Ishikawa (cell line): ENCODE measurements around the gene LCP2.

Experiments
- CEBPB ChIP-seq: IDR thresholded peaks from 2 replicates; pipeline ENCODE4 v1.6.1; 2012
- CREB1 ChIP-seq: IDR thresholded peaks from 2 replicates; pipeline ENCODE4 v1.6.1; 2012; ENCODE audit warnings: low read depth
- EGR1 ChIP-seq: IDR thresholded peaks from 2 replicates; pipeline ENCODE4 v1.6.1; 2012
- EP300 ChIP-seq: IDR thresholded peaks from 2 replicates; pipeline ENCODE4 v1.6.1; 2012; ENCODE audit warnings: borderline replicate concordance
- FOXM1 ChIP-seq: IDR thresholded peaks from 2 replicates; pipeline ENCODE4 v1.6.1; 2012; ENCODE audit warnings: low read depth, borderline replicate concordance
- MAX ChIP-seq: IDR thresholded peaks from 2 replicates; pipeline ENCODE4 v1.6.1; 2012
- NFIC ChIP-seq: IDR thresholded peaks from 2 replicates; pipeline ENCODE4 v1.6.1; 2012
- RAD21 ChIP-seq: IDR thresholded peaks from 2 replicates; pipeline ENCODE4 v1.6.1; 2012; ENCODE audit warnings: low read depth
- REST ChIP-seq: IDR thresholded peaks from 2 replicates; pipeline ENCODE4 v1.6.1; 2012; ENCODE audit warnings: low read depth, mild to moderate bottlenecking
- TAF1 ChIP-seq: IDR thresholded peaks from 2 replicates; pipeline ENCODE4 v1.6.1; 2012; ENCODE audit warnings: low read depth, mild to moderate bottlenecking
- TCF12 ChIP-seq: IDR thresholded peaks from 2 replicates; pipeline ENCODE4 v1.6.1; 2012; ENCODE audit warnings: low read depth
- TEAD4 ChIP-seq: IDR thresholded peaks from 2 replicates; pipeline ENCODE4 v1.6.1; 2012
- USF1 ChIP-seq: IDR thresholded peaks from 2 replicates; pipeline ENCODE4 v1.6.1; 2012
- YY1 ChIP-seq: IDR thresholded peaks from 2 replicates; pipeline ENCODE4 v1.6.1; 2012; ENCODE audit warnings: low read depth
- ZBTB7A ChIP-seq: IDR thresholded peaks from 2 replicates; pipeline ENCODE4 v1.6.1; 2012; ENCODE audit warnings: low read depth

LCP2 gene

GRCh38 chr5:170206216-170206615 is 91.4 kb downstream of the LCP2 start:
- TF ChIP-seq REST (no peak), EP300 (no peak), CREB1 (no peak), FOXM1 (no peak), RAD21 (no peak)

DNA sequence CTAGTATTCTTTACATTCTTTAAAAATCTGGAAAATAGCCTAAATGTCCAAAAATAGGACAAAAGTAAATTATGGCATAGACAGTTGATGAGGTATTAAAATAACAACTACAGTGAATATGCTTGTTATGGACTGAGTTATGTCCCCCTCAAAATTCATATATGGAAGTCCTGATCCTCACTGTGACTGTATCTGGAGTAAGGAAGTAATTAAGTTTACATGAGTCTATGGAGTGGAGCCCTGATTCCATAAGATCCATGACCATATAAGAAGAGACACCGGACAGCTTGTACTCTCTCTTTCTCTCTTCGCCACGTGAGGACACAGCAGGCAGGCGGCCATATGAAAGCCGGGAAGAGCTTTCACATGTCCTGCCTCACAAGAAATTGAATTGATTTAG is 93.4 kb downstream of the LCP2 start:
- TF ChIP-seq TAF1 (no peak), YY1 (no peak), USF1 (no peak), NFIC (no peak), FOXM1 (no peak), RAD21 (no peak), ZBTB7A (no peak), CEBPB (no peak), EP300 (no peak), TCF12 (no peak), CREB1 (no peak), MAX (no peak), REST (no peak), TEAD4 (no peak), EGR1 (no peak)

DNA sequence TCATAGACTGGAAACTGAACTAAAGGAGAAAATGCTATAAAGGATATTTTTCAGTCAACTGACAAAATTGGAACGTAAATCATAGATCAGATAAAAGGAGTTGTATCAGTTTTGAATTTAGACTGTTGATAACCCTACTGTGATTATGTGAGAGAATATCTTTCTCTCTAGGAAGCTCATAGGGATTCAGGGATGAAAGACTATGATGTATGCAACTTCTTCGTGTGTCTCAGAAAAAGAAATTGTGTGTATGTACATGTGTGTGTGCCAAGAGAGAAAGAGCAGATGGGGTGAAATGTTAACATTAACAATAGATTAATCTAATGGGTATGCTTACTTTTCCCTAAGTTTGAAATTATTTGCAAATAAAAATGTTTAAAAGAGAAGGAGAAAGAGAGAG is 95.5 kb downstream of the LCP2 start:
- TF ChIP-seq CREB1 (no peak), NFIC (no peak), EGR1 (no peak), YY1 (no peak), USF1 (no peak), TAF1 (no peak), TEAD4 (no peak), RAD21 (no peak), CEBPB (no peak), MAX (no peak), EP300 (no peak), FOXM1 (no peak)

- TF ChIP-seq EGR1, result no peak
- TF ChIP-seq REST, result no peak
- TF ChIP-seq CEBPB, result no peak
- TF ChIP-seq YY1, result no peak
- no peak for TF ChIP-seq ZBTB7A
- TF ChIP-seq MAX, result no peak
- TF ChIP-seq TAF1, result no peak
- TF ChIP-seq FOXM1, result no peak
- TF ChIP-seq NFIC, result no peak
- no peak for TF ChIP-seq TCF12
- no peak for TF ChIP-seq USF1
- TF ChIP-seq TEAD4, result no peak
- TF ChIP-seq EP300, result no peak
- no peak for TF ChIP-seq CREB1
Observed at GRCh38 chr5:170201311-170201710, 96.3 kb downstream of the LCP2 start.
